ENCODE measurements around the gene SCEL. TPM values are rescaled to one million over a fixed set of nuclear protein-coding genes. Genes with fewer than 3 reads are reported as not detected.

Gene SCEL
- total RNA-seq, 1 donor from 2014 or later, result not detected

GRCh38 chr13:77521194-77521593 lies 14.3 kb upstream of the SCEL start:
- intact Hi-C loops (cut with micrococcal nuclease), result no loop called here

GRCh38 chr13:77521595-77522367 lies 13.7 kb upstream of the SCEL start:
- intact Hi-C loops (cut with micrococcal nuclease), result no loop called here

GRCh38 chr13:77522444-77522843 lies 13.1 kb upstream of the SCEL start:
- intact Hi-C loops (cut with micrococcal nuclease), result no loop called here

GRCh38 chr13:77523386-77523785 lies 12.1 kb upstream of the SCEL start:
- intact Hi-C loops (cut with micrococcal nuclease), result no loop called here

GRCh38 chr13:77523834-77524728 lies 11.4 kb upstream of the SCEL start:
- intact Hi-C loops (cut with micrococcal nuclease), result no loop called here

- intact Hi-C loops (cut with micrococcal nuclease), result no loop called here
Observed at GRCh38 chr13:77528414-77528813, 7.1 kb upstream of the SCEL start.

GRCh38 chr13:77528834-77529500 lies 6.5 kb upstream of the SCEL start:
- intact Hi-C loops (cut with micrococcal nuclease), result no loop called here

- intact Hi-C loops (cut with micrococcal nuclease), result no loop called here
Observed at GRCh38 chr13:77529501-77529840, 6.0 kb upstream of the SCEL start.

- intact Hi-C loops (cut with micrococcal nuclease), result no loop called here
Observed at GRCh38 chr13:77530875-77531274, 4.6 kb upstream of the SCEL start.

GRCh38 chr13:77532983-77533382 lies 2.5 kb upstream of the SCEL start:
- intact Hi-C loops (cut with micrococcal nuclease), result no loop called here

- intact Hi-C loops (cut with micrococcal nuclease), result no loop called here
Observed at GRCh38 chr13:77533875-77534788, 1.4 kb upstream of the SCEL start.

- intact Hi-C loops (cut with micrococcal nuclease), result no loop called here
Observed at GRCh38 chr13:77536358-77536757, 852 bp downstream of the SCEL start.

GRCh38 chr13:77537289-77537919 lies 1.9 kb downstream of the SCEL start:
- intact Hi-C loops (cut with micrococcal nuclease), result no loop called here

GRCh38 chr13:77543711-77544110 lies 8.2 kb downstream of the SCEL start:
- intact Hi-C loops (cut with micrococcal nuclease), result no loop called here

- intact Hi-C loops (cut with micrococcal nuclease), result no loop called here
Observed at GRCh38 chr13:77544355-77544754, 8.8 kb downstream of the SCEL start.

- intact Hi-C loops (cut with micrococcal nuclease), result no loop called here
Observed at GRCh38 chr13:77544758-77545338, 9.3 kb downstream of the SCEL start.

GRCh38 chr13:77545626-77546412 lies 10.3 kb downstream of the SCEL start:
- intact Hi-C loops (cut with micrococcal nuclease), result no loop called here

GRCh38 chr13:77548095-77548494 lies 12.6 kb downstream of the SCEL start:
- intact Hi-C loops (cut with micrococcal nuclease), result no loop called here

- intact Hi-C loops (cut with micrococcal nuclease), result no loop called here
Observed at GRCh38 chr13:77548594-77548993, 13.1 kb downstream of the SCEL start.
